K562 (cell line): ENCODE data around the gene SEC11A. TPM values are rescaled to one million over a fixed set of nuclear protein-coding genes. Genes with fewer than 3 reads are reported as not detected.

ENCODE experiments used
- ARID2 ChIP-seq: fragments of 450-650 bp; IDR thresholded peaks from 2 replicates; pipeline ENCODE4 v1.6.1; 2017; ENCODE audit warnings: antibody characterized with exemption, mild to moderate bottlenecking
- C11orf30 ChIP-seq: fragments of 450-650 bp; IDR thresholded peaks from 2 replicates; pipeline ENCODE4 v1.6.1; 2016; ENCODE audit warnings: low read depth, mild to moderate bottlenecking
- HDGF ChIP-seq: fragments of 450-650 bp; IDR thresholded peaks from 2 replicates; pipeline ENCODE4 v1.6.1; 2016
- HNRNPUL1 ChIP-seq: fragments of 200-400 bp; formaldehyde crosslinking; IDR thresholded peaks from 2 replicates; pipeline ENCODE4 v1.6.1; 2017; ENCODE audit warnings: low read length
- LEF1 ChIP-seq: fragments of 450-650 bp; IDR thresholded peaks from 2 replicates; pipeline ENCODE4 v1.6.1; 2016; ENCODE audit warnings: mild to moderate bottlenecking
- RHOXF2B ChIP-seq: fragments of 250-450 bp; sonication (Bioruptor Pico); conservative IDR thresholded peaks from 2 replicates; pipeline ENCODE4 v1.5.1; 2021
- SAP30 ChIP-seq: fragments of 200-600 bp; sonication (generic); IDR thresholded peaks from 2 replicates; pipeline ENCODE4 v1.6.1; 2012; ENCODE audit warnings: borderline replicate concordance, low read depth, mild to moderate bottlenecking, moderate library complexity, low read length, control low read depth, inconsistent platforms; ENCODE audit not compliant: insufficient read depth, poor library complexity, severe bottlenecking
- SETDB1 ChIP-seq: IDR thresholded peaks from one replicate; pipeline ENCODE4 v1.6.1; 2012; ENCODE audit warnings: low read length, control low read depth, inconsistent platforms
- SRSF3 ChIP-seq: fragments of 200-400 bp; formaldehyde crosslinking; IDR thresholded peaks from 2 replicates; pipeline ENCODE4 v1.6.1; 2016; ENCODE audit warnings: mild to moderate bottlenecking, low read length, moderate library complexity; ENCODE audit not compliant: insufficient read depth
- THRAP3 ChIP-seq: fragments of 450-650 bp; IDR thresholded peaks from 2 replicates; pipeline ENCODE4 v1.6.1; 2016; ENCODE audit warnings: mild to moderate bottlenecking, inconsistent platforms, borderline replicate concordance
- U2AF2 ChIP-seq: fragments of 200-400 bp; formaldehyde crosslinking; optimal IDR thresholded peaks from 2 replicates; pipeline ENCODE3; 2017; ENCODE audit warnings: low read depth, mild to moderate bottlenecking, low read length
- XRCC3 ChIP-seq: fragments of 450-650 bp; IDR thresholded peaks from 2 replicates; pipeline ENCODE4 v1.6.1; 2017; ENCODE audit warnings: mild to moderate bottlenecking, moderate library complexity
- ZNF695 ChIP-seq: fragments of 450-650 bp; formaldehyde crosslinking; IDR thresholded peaks from 2 replicates; pipeline ENCODE4 v1.4.0; 2020; ENCODE audit warnings: mild to moderate bottlenecking, moderate library complexity
- polyA plus RNA-seq, 8 experiments: library from polyadenylated mRNA; depleted of rRNA in 4 of 8; stranded (reverse) in 5 of 8; unstranded in 3 of 8; fragments of >200 nt; fragmentation: Nextera tagmentation in 2 of 8; fragmentation: Illumina TruSeq in 1 of 8; extraction: Ambion mirVana in 2 of 8; extraction: Trizol in 1 of 8; gene quantifications; 2 replicates each; pipeline versions ENCODE4 v1.2.1 to v1.2.3, GENCODE V29; 2011 to 2014; ENCODE audit warnings: inconsistent platforms in 1 of 8, missing spikeins in 1 of 8
- total RNA-seq, 7 experiments: library from RNA; depleted of rRNA in 6 of 7; stranded (reverse); fragments of >200 nt in 6 of 7; fragmentation: Illumina TruSeq in 2 of 7; extraction: Trizol in 2 of 7; gene quantifications; 2 replicates each; pipeline versions ENCODE4 v1.2.1 to v1.2.3, GENCODE V29; 2011 to 2021; ENCODE audit warnings: low replicate concordance in 1 of 7
- TF ChIP-seq, protein P1 (sequence below), 2 experiments: fragments of 450-650 bp; conservative IDR thresholded peaks; 2 replicates each; pipeline ENCODE4 v1.6.1; 2017; ENCODE audit warnings: mild to moderate bottlenecking in 2 of 2, moderate library complexity in 2 of 2
- TF ChIP-seq, protein P2 (sequence below): fragments of 250-450 bp; sonication (Bioruptor Pico); IDR thresholded peaks from 2 replicates; pipeline ENCODE4 v1.4.0; 2020; ENCODE audit warnings: mild to moderate bottlenecking, moderate library complexity, borderline replicate concordance

The SEC11A gene
- total and polyA plus RNA-seq, 9 of the 15 experiments (the other 6 are each of a cell fraction or from before 2014, with no cell fraction given): 175 to 310 (median 229) TPM

DNA sequence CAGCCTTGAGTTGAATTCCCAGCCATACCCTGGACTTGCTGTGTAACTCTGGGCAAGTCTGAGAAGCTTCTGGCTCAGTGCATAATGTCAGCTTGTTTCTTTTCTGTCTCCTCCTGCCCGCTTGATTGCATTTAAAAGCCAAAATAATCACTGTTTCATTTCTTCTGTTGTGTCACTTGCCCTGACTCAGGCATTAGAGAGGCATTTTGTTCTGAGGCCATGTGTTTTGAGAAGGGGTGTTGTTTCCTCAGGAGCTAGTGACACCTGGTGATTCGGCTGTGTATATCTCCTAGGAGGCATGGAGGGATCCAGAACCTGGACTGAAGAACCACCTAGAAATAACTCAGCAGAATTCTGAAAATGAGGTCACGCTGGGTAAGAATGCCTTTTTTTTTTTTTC, 77.8 kb downstream of the SEC11A start (continued):
- no peak for TF ChIP-seq RHOXF2B (CRISPR knock-in tag)
- no peak for TF ChIP-seq LEF1
- no peak for TF ChIP-seq SRSF3
- TF ChIP-seq XRCC3: no peak
- TF ChIP-seq, protein P1, sequence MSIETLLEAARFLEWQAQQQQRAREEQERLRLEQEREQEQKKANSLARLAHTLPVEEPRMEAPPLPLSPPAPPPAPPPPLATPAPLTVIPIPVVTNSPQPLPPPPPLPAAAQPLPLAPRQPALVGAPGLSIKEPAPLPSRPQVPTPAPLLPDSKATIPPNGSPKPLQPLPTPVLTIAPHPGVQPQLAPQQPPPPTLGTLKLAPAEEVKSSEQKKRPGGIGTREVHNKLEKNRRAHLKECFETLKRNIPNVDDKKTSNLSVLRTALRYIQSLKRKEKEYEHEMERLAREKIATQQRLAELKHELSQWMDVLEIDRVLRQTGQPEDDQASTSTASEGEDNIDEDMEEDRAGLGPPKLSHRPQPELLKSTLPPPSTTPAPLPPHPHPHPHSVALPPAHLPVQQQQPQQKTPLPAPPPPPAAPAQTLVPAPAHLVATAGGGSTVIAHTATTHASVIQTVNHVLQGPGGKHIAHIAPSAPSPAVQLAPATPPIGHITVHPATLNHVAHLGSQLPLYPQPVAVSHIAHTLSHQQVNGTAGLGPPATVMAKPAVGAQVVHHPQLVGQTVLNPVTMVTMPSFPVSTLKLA (conservative IDR thresholded peaks at IDR 0.05): peak in 1 of 2 experiments; percentile 33; a peak in 1 of 4 replicates
- TF ChIP-seq THRAP3: no peak
- peak; percentile 65; the same call in 1 of the 2 replicates for TF ChIP-seq ARID2
- TF ChIP-seq U2AF2: no peak
- no peak for TF ChIP-seq C11orf30
- TF ChIP-seq SAP30: no peak
- no peak for TF ChIP-seq SETDB1
- TF ChIP-seq HDGF: 0 out of 2 replicates have a peak, but pooled peaks have one; percentile 48
- TF ChIP-seq ZNF695 (CRISPR knock-in tag): no peak
- TF ChIP-seq, protein P2, sequence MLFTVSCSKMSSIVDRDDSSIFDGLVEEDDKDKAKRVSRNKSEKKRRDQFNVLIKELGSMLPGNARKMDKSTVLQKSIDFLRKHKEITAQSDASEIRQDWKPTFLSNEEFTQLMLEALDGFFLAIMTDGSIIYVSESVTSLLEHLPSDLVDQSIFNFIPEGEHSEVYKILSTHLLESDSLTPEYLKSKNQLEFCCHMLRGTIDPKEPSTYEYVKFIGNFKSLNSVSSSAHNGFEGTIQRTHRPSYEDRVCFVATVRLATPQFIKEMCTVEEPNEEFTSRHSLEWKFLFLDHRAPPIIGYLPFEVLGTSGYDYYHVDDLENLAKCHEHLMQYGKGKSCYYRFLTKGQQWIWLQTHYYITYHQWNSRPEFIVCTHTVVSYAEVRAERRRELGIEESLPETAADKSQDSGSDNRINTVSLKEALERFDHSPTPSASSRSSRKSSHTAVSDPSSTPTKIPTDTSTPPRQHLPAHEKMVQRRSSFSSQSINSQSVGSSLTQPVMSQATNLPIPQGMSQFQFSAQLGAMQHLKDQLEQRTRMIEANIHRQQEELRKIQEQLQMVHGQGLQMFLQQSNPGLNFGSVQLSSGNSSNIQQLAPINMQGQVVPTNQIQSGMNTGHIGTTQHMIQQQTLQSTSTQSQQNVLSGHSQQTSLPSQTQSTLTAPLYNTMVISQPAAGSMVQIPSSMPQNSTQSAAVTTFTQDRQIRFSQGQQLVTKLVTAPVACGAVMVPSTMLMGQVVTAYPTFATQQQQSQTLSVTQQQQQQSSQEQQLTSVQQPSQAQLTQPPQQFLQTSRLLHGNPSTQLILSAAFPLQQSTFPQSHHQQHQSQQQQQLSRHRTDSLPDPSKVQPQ: no peak
- no peak for TF ChIP-seq HNRNPUL1
